Liver (tissue), 3 donors: ENCODE data around the gene CISTR.
"Not testable (repeated sequence)": the region's sequence is repeated elsewhere in the genome, so short reads cannot be mapped to it uniquely, and the experiment has no call there.

Experiments used
- EGR1 ChIP-seq, 2 donors: IDR thresholded peaks; 2 replicates each; pipeline ENCODE4 v1.6.1; 2016 to 2018; ENCODE audit warnings: antibody characterized with exemption in 2 of 2, low read depth in 2 of 2
- FOXA1 ChIP-seq: IDR thresholded peaks from 2 replicates; pipeline ENCODE4 v1.6.1; 2016; ENCODE audit warnings: antibody characterized with exemption
- GABPA ChIP-seq, 2 donors: IDR thresholded peaks in 1 of 2; conservative IDR thresholded peaks in 1 of 2; 2 replicates each; pipeline ENCODE4 v1.6.1; 2016; ENCODE audit warnings: antibody characterized with exemption in 2 of 2, mild to moderate bottlenecking in 1 of 2, moderate library complexity in 1 of 2
- HNF4A ChIP-seq, 2 donors: conservative IDR thresholded peaks; 2 replicates each; pipeline ENCODE4 v1.6.1; 2016; ENCODE audit warnings: antibody characterized with exemption in 2 of 2, mild to moderate bottlenecking in 2 of 2
- HNF4G ChIP-seq: IDR thresholded peaks from 2 replicates; pipeline ENCODE4 v1.6.1; 2016; ENCODE audit warnings: antibody characterized with exemption
- JUND ChIP-seq, 2 donors: IDR thresholded peaks; 2 replicates each; pipeline ENCODE4 v1.6.1; 2016; ENCODE audit warnings: antibody characterized with exemption in 2 of 2
- RAD21 ChIP-seq, 2 donors: IDR thresholded peaks; 2 replicates each; pipeline ENCODE4 v1.6.1; 2016; ENCODE audit warnings: antibody characterized with exemption in 2 of 2, mild to moderate bottlenecking in 2 of 2
- RXRA ChIP-seq, 2 donors: IDR thresholded peaks; 2 replicates each; pipeline ENCODE4 v1.6.1; 2017 to 2018; ENCODE audit warnings: antibody characterized with exemption in 2 of 2, mild to moderate bottlenecking in 1 of 2
- SP1 ChIP-seq: IDR thresholded peaks from 2 replicates; pipeline ENCODE4 v1.6.1; 2018; ENCODE audit warnings: antibody characterized with exemption, mild to moderate bottlenecking
- TAF1 ChIP-seq: conservative IDR thresholded peaks from 2 replicates; pipeline ENCODE4 v1.6.1; 2016; ENCODE audit warnings: antibody characterized with exemption, mild to moderate bottlenecking
- YY1 ChIP-seq: IDR thresholded peaks from 2 replicates; pipeline ENCODE4 v1.6.1; 2016; ENCODE audit warnings: antibody characterized with exemption, mild to moderate bottlenecking
- TF ChIP-seq, protein P1 (sequence below): fragments of 150-350 bp; IDR thresholded peaks from 2 replicates; pipeline ENCODE4 v1.5.1; 2017; ENCODE audit warnings: improper control_type of control experiment, low read depth, low read length; ENCODE audit not compliant: missing input control
- TF ChIP-seq, protein P2 (sequence below): IDR thresholded peaks from 2 replicates; pipeline ENCODE4 v1.6.1; 2016; ENCODE audit warnings: antibody characterized with exemption, mild to moderate bottlenecking
- TF ChIP-seq, protein P3 (sequence below): IDR thresholded peaks from 2 replicates; pipeline ENCODE4 v1.6.1; 2016; ENCODE audit warnings: antibody characterized with exemption
- donor health status: healthy.
- donor health status: healthy.

DNA sequence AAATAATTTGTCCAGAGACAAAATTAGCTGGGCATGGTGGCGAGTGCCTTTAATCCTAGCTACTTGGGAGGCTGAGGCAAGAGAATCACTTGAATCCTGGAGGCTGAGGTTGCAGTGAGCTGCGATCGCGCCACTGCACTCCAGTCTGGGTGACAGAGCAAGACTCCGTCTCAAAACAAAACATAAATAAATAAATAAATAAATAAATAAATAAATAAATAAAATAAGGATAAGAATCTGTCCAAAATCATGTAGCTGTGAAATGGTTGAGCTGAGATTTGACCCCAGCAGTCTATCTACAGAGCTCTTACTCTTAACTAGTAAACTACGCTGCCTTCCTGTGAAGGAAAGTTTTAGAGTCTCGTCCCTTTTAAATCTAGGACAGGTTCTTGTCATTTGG lies 27.9 kb upstream of the CISTR start:
- TF ChIP-seq JUND (IDR thresholded peaks at IDR 0.05); FOXA1; YY1; TAF1; RXRA (IDR thresholded peaks at IDR 0.05); GABPA (IDR thresholded peaks at IDR 0.05 in 1 of 2, conservative IDR thresholded peaks at IDR 0.05 in 1 of 2); HNF4A (conservative IDR thresholded peaks at IDR 0.05); RAD21 (IDR thresholded peaks at IDR 0.05); SP1; EGR1 (IDR thresholded peaks at IDR 0.05; ENCODE audit: low read depth in 2 of 2); HNF4G: not testable (repeated sequence)
- TF ChIP-seq, protein P1, sequence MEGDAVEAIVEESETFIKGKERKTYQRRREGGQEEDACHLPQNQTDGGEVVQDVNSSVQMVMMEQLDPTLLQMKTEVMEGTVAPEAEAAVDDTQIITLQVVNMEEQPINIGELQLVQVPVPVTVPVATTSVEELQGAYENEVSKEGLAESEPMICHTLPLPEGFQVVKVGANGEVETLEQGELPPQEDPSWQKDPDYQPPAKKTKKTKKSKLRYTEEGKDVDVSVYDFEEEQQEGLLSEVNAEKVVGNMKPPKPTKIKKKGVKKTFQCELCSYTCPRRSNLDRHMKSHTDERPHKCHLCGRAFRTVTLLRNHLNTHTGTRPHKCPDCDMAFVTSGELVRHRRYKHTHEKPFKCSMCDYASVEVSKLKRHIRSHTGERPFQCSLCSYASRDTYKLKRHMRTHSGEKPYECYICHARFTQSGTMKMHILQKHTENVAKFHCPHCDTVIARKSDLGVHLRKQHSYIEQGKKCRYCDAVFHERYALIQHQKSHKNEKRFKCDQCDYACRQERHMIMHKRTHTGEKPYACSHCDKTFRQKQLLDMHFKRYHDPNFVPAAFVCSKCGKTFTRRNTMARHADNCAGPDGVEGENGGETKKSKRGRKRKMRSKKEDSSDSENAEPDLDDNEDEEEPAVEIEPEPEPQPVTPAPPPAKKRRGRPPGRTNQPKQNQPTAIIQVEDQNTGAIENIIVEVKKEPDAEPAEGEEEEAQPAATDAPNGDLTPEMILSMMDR: not testable (repeated sequence)
- TF ChIP-seq, protein P2, sequence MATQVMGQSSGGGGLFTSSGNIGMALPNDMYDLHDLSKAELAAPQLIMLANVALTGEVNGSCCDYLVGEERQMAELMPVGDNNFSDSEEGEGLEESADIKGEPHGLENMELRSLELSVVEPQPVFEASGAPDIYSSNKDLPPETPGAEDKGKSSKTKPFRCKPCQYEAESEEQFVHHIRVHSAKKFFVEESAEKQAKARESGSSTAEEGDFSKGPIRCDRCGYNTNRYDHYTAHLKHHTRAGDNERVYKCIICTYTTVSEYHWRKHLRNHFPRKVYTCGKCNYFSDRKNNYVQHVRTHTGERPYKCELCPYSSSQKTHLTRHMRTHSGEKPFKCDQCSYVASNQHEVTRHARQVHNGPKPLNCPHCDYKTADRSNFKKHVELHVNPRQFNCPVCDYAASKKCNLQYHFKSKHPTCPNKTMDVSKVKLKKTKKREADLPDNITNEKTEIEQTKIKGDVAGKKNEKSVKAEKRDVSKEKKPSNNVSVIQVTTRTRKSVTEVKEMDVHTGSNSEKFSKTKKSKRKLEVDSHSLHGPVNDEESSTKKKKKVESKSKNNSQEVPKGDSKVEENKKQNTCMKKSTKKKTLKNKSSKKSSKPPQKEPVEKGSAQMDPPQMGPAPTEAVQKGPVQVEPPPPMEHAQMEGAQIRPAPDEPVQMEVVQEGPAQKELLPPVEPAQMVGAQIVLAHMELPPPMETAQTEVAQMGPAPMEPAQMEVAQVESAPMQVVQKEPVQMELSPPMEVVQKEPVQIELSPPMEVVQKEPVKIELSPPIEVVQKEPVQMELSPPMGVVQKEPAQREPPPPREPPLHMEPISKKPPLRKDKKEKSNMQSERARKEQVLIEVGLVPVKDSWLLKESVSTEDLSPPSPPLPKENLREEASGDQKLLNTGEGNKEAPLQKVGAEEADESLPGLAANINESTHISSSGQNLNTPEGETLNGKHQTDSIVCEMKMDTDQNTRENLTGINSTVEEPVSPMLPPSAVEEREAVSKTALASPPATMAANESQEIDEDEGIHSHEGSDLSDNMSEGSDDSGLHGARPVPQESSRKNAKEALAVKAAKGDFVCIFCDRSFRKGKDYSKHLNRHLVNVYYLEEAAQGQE: not testable (repeated sequence)
- TF ChIP-seq, protein P3, sequence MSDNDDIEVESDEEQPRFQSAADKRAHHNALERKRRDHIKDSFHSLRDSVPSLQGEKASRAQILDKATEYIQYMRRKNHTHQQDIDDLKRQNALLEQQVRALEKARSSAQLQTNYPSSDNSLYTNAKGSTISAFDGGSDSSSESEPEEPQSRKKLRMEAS: not testable (repeated sequence)
